Measurements from ENCODE around the gene ERMP1. TPM values are rescaled to one million over a fixed set of nuclear protein-coding genes. Genes with fewer than 3 reads are reported as not detected.
"Not testable (repeated sequence)": the region's sequence is repeated elsewhere in the genome, so short reads cannot be mapped to it uniquely, and the experiment has no call there.

ERMP1 gene
- polyA plus RNA-seq (2012; ENCODE audit: missing spikeins) = 8.4 TPM

GRCh38 chr9:5832538-5833529, at the start of gene ERMP1:
Gene ERMP1 (minus strand): TSS chr9:5833117. CDS start chr9:5833027, 90 bp downstream.
- FAIRE-seq = peak; percentile 85
- DNase-seq (ENCODE audit: insufficient read length) = peak; percentile 71
- TF ChIP-seq POLR2A (IDR thresholded peaks at IDR 0.05; ENCODE audit: low read depth, low read length) = peak; percentile 74
- TF ChIP-seq POLR2AphosphoS5 (IDR thresholded peaks at IDR 0.05; ENCODE audit: low read depth, low read length) = no peak
- TF ChIP-seq TAF1 (IDR thresholded peaks at IDR 0.05; ENCODE audit: borderline replicate concordance, low read depth, low read length) = peak; percentile 47; the same call in 1 of the 2 replicates

- FAIRE-seq; DNase-seq (ENCODE audit: insufficient read length): not testable (repeated sequence)
Observed at GRCh38 chr9:5882244-5883012, 49.5 kb upstream of the ERMP1 start.

- FAIRE-seq = no peak
- no peak for DNase-seq (ENCODE audit: insufficient read length)
Observed at GRCh38 chr9:5879419-5880181, 46.7 kb upstream of the ERMP1 start.

GRCh38 chr9:5876711-5877110, 43.8 kb upstream of the ERMP1 start:
- no peak for FAIRE-seq
- no peak for DNase-seq (ENCODE audit: insufficient read length)
- no peak for TF ChIP-seq POLR2AphosphoS5 (IDR thresholded peaks at IDR 0.05; ENCODE audit: low read depth, low read length)
- no peak for TF ChIP-seq TAF1 (IDR thresholded peaks at IDR 0.05; ENCODE audit: borderline replicate concordance, low read depth, low read length)
- TF ChIP-seq POLR2A (IDR thresholded peaks at IDR 0.05; ENCODE audit: low read depth, low read length) = no peak

More at GRCh38 chr9:5879419-5880181, 46.7 kb upstream of the ERMP1 start:
- TF ChIP-seq TAF1 (IDR thresholded peaks at IDR 0.05; ENCODE audit: borderline replicate concordance, low read depth, low read length) = no peak
- no peak for TF ChIP-seq POLR2AphosphoS5 (IDR thresholded peaks at IDR 0.05; ENCODE audit: low read depth, low read length)
- TF ChIP-seq POLR2A (IDR thresholded peaks at IDR 0.05; ENCODE audit: low read depth, low read length) = no peak

- TF ChIP-seq POLR2AphosphoS5 (IDR thresholded peaks at IDR 0.05; ENCODE audit: low read depth, low read length) = no peak
- no peak for FAIRE-seq
- DNase-seq (ENCODE audit: insufficient read length) = no peak
Observed at GRCh38 chr9:5876026-5876425, 43.1 kb upstream of the ERMP1 start.

GRCh38 chr9:5874048-5874447, 41.1 kb upstream of the ERMP1 start:
- FAIRE-seq = no peak
- no peak for DNase-seq (ENCODE audit: insufficient read length)
- no peak for TF ChIP-seq TAF1 (IDR thresholded peaks at IDR 0.05; ENCODE audit: borderline replicate concordance, low read depth, low read length)

GRCh38 chr9:5873439-5873838, 40.5 kb upstream of the ERMP1 start:
- no peak for DNase-seq (ENCODE audit: insufficient read length)
- TF ChIP-seq POLR2A (IDR thresholded peaks at IDR 0.05; ENCODE audit: low read depth, low read length) (no peak), TAF1 (IDR thresholded peaks at IDR 0.05; ENCODE audit: borderline replicate concordance, low read depth, low read length) (no peak), POLR2AphosphoS5 (IDR thresholded peaks at IDR 0.05; ENCODE audit: low read depth, low read length) (no peak)
- no peak for FAIRE-seq

GRCh38 chr9:5872511-5872910, 39.6 kb upstream of the ERMP1 start:
- TF ChIP-seq POLR2A (IDR thresholded peaks at IDR 0.05; ENCODE audit: low read depth, low read length) (no peak), POLR2AphosphoS5 (IDR thresholded peaks at IDR 0.05; ENCODE audit: low read depth, low read length) (no peak), TAF1 (IDR thresholded peaks at IDR 0.05; ENCODE audit: borderline replicate concordance, low read depth, low read length) (no peak)
- FAIRE-seq (no peak), DNase-seq (ENCODE audit: insufficient read length) (no peak)

- DNase-seq (ENCODE audit: insufficient read length) = no peak
- TF ChIP-seq POLR2AphosphoS5 (IDR thresholded peaks at IDR 0.05; ENCODE audit: low read depth, low read length) = no peak
- TF ChIP-seq POLR2A (IDR thresholded peaks at IDR 0.05; ENCODE audit: low read depth, low read length) = no peak
- TF ChIP-seq TAF1 (IDR thresholded peaks at IDR 0.05; ENCODE audit: borderline replicate concordance, low read depth, low read length) = no peak
- no peak for FAIRE-seq
Observed at GRCh38 chr9:5871785-5872184, 38.9 kb upstream of the ERMP1 start.

- DNase-seq (ENCODE audit: insufficient read length) (no peak), FAIRE-seq (no peak)
- TF ChIP-seq POLR2AphosphoS5 (IDR thresholded peaks at IDR 0.05; ENCODE audit: low read depth, low read length) (no peak), TAF1 (IDR thresholded peaks at IDR 0.05; ENCODE audit: borderline replicate concordance, low read depth, low read length) (no peak), POLR2A (IDR thresholded peaks at IDR 0.05; ENCODE audit: low read depth, low read length) (no peak)
Observed at GRCh38 chr9:5870691-5871090, 37.8 kb upstream of the ERMP1 start.

GRCh38 chr9:5870020-5870339, 37.1 kb upstream of the ERMP1 start:
- TF ChIP-seq TAF1 (IDR thresholded peaks at IDR 0.05; ENCODE audit: borderline replicate concordance, low read depth, low read length) (no peak), POLR2AphosphoS5 (IDR thresholded peaks at IDR 0.05; ENCODE audit: low read depth, low read length) (no peak), POLR2A (IDR thresholded peaks at IDR 0.05; ENCODE audit: low read depth, low read length) (no peak)
- DNase-seq (ENCODE audit: insufficient read length) (no peak), FAIRE-seq (peak; percentile 71)

Data from GM12892 (cell line).